Measurements from ENCODE around the gene CBR1. TPM values are rescaled to one million over a fixed set of nuclear protein-coding genes. Genes with fewer than 3 reads are reported as not detected.

Gene CBR1
- total and polyA plus RNA-seq, 2 of the 13 experiments (the other 11 are each of a cell fraction or from before 2014, with no cell fraction given), result 33.7 to 38.7 TPM

DNA sequence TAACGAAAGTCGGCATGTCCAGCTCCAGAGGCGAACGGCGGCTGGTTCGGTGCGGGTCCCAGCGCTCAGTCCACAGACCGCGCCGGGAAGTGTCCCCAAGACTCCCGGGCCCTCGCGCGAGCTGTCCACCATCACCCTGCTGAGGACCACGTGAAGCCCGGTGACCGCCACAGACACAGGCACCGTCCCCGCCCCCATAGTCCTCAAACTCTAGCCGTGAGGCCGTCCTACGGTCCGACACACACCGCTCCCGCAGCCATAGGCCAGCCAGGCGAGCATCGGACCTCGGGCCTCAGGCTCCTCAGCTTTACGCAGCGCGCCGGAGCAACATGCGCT, 10.0 kb upstream of the CBR1 start (continued):
- TF ChIP-seq ZNF30 (CRISPR knock-in tag; IDR thresholded peaks at IDR 0.05) (0 out of 2 replicates have a peak, but pooled peaks have one; percentile 56), JUN (CRISPR knock-in tag; IDR thresholded peaks at IDR 0.05) (no peak), CBX1 (IDR thresholded peaks at IDR 0.05; ENCODE audit: low read depth) (no peak), NRL (CRISPR knock-in tag; IDR thresholded peaks at IDR 0.05; ENCODE audit: borderline replicate concordance) (no peak), SMAD1 (CRISPR knock-in tag; IDR thresholded peaks at IDR 0.05; ENCODE audit: borderline replicate concordance, low read depth) (0 out of 2 replicates have a peak, but pooled peaks have one; percentile 24), SRSF1 (optimal IDR thresholded peaks at IDR 0.05; ENCODE audit: low read depth, low read length) (peak; percentile 3), MYC (CRISPR knock-in tag; IDR thresholded peaks at IDR 0.05; ENCODE audit: borderline replicate concordance) (0 out of 2 replicates have a peak, but pooled peaks have one; percentile 69), AGO2 (optimal IDR thresholded peaks at IDR 0.05; ENCODE audit: low read depth, low read length) (peak; percentile 25), ZNF577 (CRISPR knock-in tag; IDR thresholded peaks at IDR 0.05; ENCODE audit: borderline replicate concordance, low read depth) (no peak), CHD2 (IDR thresholded peaks at IDR 0.05; ENCODE audit: low read depth, low read length) (peak; percentile 15; the same call in 1 of the 2 replicates), ZNF563 (CRISPR knock-in tag; IDR thresholded peaks at IDR 0.05) (no peak; the same call in 1 of the 2 replicates), NCOA1 (CRISPR knock-in tag; IDR thresholded peaks at IDR 0.05) (peak; percentile 25; the same call in 1 of the 2 replicates), ZFP82 (CRISPR knock-in tag; IDR thresholded peaks at IDR 0.05; ENCODE audit: borderline replicate concordance) (no peak), ZNF34 (CRISPR knock-in tag; IDR thresholded peaks at IDR 0.05; ENCODE audit: borderline replicate concordance) (no peak), ZNF234 (CRISPR knock-in tag; conservative IDR thresholded peaks at IDR 0.05) (peak; percentile 85; the same call in 1 of the 2 replicates), ZNF337 (CRISPR knock-in tag; IDR thresholded peaks at IDR 0.05; ENCODE audit: borderline replicate concordance, low read depth) (peak; percentile 1; the same call in 1 of the 2 replicates), SP5 (CRISPR knock-in tag; IDR thresholded peaks at IDR 0.05; ENCODE audit: borderline replicate concordance, low read depth) (no peak), ZNF274 (CRISPR knock-in tag; IDR thresholded peaks at IDR 0.05) (peak; percentile 29; the same call in 1 of the 2 replicates), ZFYVE20 (CRISPR knock-in tag; IDR thresholded peaks at IDR 0.05; ENCODE audit: borderline replicate concordance, low read depth) (0 out of 2 replicates have a peak, but pooled peaks have one; percentile 34), LCORL (IDR thresholded peaks at IDR 0.05) (no peak), LCORL (CRISPR knock-in tag; IDR thresholded peaks at IDR 0.05) (0 out of 2 replicates have a peak, but pooled peaks have one; percentile 16), KLF13 (CRISPR knock-in tag; IDR thresholded peaks at IDR 0.05) (no peak), ZNF441 (CRISPR knock-in tag; IDR thresholded peaks at IDR 0.05; ENCODE audit: borderline replicate concordance) (0 out of 2 replicates have a peak, but pooled peaks have one; percentile 11)
- TF ChIP-seq, protein P1, sequence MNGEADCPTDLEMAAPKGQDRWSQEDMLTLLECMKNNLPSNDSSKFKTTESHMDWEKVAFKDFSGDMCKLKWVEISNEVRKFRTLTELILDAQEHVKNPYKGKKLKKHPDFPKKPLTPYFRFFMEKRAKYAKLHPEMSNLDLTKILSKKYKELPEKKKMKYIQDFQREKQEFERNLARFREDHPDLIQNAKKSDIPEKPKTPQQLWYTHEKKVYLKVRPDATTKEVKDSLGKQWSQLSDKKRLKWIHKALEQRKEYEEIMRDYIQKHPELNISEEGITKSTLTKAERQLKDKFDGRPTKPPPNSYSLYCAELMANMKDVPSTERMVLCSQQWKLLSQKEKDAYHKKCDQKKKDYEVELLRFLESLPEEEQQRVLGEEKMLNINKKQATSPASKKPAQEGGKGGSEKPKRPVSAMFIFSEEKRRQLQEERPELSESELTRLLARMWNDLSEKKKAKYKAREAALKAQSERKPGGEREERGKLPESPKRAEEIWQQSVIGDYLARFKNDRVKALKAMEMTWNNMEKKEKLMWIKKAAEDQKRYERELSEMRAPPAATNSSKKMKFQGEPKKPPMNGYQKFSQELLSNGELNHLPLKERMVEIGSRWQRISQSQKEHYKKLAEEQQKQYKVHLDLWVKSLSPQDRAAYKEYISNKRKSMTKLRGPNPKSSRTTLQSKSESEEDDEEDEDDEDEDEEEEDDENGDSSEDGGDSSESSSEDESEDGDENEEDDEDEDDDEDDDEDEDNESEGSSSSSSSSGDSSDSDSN (CRISPR knock-in tag; IDR thresholded peaks at IDR 0.05), result peak; percentile 71
